Stimulated activated CD8-positive, alpha-beta memory T cell treated with anti-CD3 and anti-CD28 coated beads, Interleukin-2, amount 100 ng/mL, for 1 hour (primary cell): ENCODE results near the gene PBX3.

ENCODE experiments used
- DNase-seq, 2 donors: peaks; one replicate each; pipeline ENCODE4 v3.0.0-alpha.2; 2020; ENCODE audit warnings: low read depth in 2 of 2

PBX3 gene

DNA sequence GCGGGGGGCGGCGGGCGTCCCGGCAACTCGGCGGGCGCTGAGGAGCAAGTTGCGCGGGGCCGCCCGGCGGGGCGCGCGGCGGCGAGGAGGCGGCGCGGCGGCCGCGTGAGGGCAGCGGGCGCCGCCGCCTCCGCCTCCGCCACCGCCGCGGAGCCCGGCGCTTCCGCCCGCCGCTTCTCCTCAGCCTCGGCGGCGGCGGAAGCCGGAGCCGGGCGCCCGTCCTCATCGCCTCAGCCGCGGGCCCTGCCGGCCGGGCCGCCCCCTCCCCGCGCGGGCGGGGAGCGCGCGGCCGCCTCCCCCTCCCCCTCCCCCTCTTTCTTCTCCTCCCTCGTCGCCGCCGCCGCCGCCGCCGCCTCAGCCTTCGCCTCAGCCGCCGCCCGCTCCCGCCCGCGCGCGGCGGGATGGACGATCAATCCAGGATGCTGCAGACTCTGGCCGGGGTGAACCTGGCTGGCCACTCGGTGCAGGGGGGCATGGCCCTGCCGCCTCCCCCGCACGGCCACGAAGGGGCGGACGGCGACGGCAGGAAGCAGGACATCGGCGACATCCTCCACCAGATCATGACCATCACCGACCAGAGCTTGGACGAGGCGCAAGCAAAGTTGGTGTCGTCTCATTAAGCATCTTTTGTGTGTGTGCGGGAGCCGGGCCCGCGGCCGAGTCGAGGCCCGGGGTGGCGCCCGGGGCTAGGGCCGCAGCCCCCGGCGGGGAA lies at the start of gene PBX3:
TSS of gene PBX3 (plus strand) at position 321 of the 712 bp plus-strand sequence.
- DNase-seq: peak in 1 of 2 donors; percentile 9

DNA sequence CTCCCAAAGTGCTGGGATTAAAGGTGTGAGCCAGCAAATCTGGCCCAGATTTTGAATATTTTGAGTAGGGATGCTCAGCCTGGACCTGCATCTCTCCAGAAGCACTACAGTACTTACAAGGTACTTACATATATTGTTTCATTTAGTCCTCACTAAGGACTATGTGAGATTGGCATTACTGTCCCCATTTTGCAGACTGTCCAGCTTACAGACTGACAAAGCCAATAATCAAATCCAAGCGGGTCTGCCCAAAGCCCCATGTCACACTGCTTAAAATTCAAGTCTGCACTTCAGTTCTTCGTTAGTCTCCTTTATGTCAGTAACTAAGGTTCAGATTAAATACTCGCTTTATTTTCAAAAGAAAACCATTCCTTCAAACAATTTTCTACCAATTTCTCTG lies 47.3 kb upstream of the PBX3 start:
- DNase-seq: no peak

DNA sequence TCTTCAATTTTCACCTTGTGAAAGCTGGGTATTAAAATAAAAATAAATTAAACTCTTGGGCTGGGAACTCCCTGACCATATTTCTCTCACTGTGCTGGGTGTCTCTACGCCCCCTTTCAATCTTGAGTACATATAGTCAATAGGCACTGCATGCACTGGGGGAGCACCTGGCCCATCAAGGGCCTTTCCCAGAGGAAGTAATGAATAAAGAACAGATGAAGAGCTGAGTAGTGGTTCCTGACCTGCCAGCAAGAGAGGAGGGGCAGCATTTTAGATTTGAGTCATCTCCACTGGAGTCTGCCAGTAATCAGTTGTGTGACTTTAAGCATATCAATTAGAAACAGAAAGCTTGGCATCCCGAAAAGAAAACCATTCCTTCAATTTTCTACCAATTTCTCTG lies 46.4 kb upstream of the PBX3 start:
- no peak for DNase-seq

DNA sequence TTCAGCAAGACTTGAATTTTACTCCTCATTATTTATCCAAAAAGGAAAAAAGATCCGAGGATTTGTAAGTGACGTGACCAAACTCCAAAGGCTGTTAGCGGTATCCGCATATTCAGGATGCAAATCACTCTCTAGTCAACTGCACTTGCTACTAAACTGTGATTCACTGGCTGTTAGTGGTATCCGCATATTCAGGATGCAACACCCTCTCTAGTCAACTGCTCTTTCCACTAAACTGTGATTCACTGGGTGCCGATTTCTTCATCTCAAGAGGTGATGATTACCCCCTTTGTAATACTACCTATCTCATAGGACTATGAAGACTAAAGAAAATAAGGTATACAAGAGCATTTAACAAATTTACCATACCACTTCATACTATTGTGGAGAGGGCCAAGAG lies 45.8 kb upstream of the PBX3 start:
- DNase-seq: no peak

DNA sequence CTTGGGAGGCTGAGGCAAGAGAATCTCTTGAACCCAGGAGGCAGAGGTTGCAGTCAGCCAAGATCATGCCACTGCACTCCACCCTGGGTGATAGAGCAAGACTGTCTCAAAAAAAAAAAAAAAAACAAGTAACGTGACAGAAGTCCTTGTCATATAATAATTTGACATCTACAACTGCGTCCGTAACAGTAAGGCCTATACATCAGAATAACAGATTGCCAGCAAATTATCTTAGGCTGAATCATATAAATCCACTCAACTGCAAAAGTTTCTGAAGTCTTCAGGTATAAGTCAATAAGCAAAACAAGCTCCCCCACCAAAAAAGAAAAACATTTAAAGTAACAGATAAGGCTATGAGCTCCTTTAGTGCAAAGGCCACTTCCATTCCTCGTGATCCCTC lies 43.5 kb upstream of the PBX3 start:
- DNase-seq: no peak

DNA sequence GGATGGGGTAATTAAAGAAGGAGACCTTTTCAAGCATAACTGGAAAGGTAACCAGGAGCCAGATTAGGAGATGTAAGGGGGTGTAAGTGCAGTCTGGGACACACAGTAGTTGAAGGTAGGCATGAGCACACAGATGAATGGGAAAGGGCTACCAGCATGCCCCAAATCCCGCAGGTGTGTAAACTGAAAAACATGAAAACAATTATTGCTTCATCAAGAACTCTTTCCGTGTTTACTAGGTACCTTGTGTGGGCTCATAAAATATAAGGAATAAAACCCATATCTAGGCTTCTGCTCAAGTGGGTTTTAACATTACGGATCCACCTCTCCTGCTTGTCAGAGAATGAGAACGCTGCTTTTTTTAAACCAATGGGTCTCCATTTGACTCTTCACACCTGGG lies 41.3 kb upstream of the PBX3 start:
- no peak for DNase-seq

DNA sequence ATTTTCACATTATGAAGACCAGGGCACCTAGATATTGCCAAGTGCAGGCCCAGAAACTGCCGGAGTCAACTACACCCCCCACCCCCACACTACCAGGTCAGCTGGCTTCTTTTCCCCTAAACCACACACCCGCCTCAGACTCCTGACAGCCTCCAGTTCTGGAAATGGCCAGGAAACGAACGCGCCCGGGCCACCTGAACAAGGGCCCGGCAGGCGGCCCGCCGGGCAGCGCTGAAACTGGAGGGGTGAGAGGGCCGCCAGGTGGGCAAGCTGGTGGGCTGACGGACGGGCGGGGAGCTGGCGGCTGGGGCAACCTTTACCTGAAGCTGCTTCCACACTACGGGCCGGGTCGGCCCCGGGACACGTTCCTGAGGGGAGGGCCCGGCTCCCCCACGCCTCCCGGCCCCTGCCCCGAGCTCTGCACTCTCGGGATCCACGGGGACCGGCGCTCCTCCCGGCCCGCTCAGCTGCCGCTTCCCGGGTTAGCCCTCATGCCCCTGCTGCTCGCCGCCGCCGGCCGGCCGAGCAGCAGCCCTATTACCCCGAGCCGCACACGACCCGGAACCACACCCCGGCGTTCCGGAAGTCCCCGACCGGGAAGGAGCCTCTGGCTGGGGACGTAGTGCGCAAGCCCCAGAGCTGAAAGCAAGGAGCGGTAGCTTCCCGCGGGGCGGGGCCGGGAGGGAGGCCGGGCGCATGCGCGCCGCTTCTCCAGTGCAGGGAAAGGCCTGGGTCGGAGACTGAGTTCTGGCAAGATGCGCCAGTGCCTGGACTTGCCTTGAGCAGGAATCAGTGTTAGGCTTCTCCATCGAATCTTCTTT lies 40.3 kb upstream of the PBX3 start, which contains the start of gene MAPKAP1:
TSS of gene MAPKAP1 (minus strand) at position 558 of the 821 bp plus-strand sequence. CDS start 34,634 bp downstream, outside the sequence.
- DNase-seq: peak; percentile 87 to 91

DNA sequence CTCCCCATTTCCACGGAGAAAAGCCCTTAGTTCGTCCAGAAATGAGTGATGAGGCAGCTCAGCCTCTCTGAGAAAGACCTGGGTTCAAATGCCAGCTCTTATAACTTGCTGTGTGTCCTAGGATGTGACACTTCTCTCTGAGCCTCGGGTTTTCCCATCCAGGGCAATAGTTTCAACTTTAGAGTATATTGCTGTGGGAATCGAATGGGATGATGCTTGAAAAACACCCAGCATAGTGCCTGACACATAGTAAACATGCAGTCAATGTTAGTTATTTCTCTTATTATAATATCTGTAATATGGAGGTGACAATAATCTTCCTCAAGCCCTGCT lies 39.7 kb upstream of the PBX3 start:
- DNase-seq: no peak

DNA sequence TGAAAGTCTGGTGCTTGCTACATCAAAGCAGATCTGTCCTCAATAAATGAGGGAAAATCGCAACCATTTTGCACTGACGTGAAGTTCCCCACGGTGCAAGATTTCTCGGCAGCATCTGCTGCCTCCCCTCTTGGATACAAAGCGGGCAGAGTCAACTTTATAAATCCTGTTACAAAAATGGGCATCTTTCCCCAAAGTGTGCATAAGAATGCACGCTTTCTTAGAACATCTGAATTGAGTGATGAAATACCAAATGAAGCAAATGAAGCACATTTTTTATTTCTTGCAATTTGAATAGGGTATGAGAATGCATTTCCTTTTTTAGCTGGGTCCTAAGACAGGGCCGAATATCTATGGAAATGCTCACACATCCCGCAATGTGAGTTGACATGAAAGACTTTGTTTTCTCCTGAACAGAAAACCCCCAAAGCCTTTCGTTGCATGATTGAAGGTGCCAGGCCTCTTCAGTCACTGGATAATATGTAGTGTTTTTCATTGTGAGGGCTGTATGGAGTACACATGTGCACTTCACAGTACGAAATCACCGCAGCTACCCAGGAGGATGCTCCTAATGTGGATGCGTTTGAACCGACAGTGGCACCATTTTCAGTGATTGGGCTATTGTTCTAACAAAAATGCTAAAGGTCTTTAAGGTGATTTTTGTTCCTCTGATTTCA lies 20.6 kb upstream of the PBX3 start:
- no peak for DNase-seq

DNA sequence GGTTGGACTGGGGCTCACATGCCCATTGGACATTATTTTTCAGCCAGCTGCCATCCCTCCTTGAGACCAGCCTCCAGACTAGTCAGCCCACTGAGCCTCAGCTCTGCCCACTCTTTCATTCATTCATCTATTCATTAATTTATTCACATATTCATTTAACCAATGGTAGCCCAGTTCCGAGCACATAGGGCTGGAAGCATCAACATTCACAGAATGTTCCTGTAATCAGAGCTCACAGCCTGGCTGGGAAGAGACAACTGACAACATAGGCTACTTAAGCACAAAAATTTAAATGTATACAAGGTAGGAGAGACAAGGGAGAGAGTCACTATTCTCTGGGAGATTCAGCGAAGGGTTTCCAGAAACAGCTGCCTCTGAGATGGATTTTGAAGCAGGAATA lies 17.0 kb upstream of the PBX3 start:
- no peak for DNase-seq

DNA sequence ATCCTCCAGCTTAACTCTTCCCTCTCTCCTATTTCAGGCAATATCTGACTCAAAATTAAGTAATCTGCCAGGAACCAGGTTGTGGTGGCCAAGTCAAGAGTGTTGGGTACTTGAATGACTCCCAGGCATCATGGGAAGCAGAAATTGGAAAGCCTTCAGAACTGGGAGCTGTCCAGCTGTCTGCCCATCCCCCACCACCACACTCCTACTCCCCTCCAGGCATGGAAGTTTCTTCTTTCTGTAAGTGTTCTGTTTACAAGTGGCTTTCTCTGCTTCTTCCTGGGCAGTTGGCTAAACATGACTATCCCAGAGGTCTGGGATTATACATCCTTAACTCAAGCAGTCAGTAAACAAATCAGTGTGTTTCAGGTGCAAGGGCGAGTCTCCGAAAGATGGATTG lies 14.6 kb upstream of the PBX3 start:
- DNase-seq: no peak

DNA sequence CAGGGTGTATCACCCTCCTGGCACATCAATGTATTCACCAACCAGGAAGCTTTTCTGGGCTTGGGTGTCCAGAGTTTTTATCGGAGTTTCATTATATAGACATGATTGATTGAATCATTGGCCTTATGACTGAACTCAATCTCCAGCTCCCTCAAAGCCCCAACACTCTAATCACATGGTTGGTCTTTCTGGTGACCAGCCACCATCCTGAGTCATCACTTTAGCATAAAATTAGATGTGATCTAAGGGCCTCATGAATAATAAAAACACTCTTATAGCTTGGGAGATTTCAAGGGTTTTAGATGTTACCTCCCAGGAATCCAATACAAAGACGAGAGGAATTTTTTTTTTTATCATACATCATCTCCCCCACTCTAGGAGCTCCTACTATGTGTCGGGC lies 7.7 kb upstream of the PBX3 start:
- no peak for DNase-seq

DNA sequence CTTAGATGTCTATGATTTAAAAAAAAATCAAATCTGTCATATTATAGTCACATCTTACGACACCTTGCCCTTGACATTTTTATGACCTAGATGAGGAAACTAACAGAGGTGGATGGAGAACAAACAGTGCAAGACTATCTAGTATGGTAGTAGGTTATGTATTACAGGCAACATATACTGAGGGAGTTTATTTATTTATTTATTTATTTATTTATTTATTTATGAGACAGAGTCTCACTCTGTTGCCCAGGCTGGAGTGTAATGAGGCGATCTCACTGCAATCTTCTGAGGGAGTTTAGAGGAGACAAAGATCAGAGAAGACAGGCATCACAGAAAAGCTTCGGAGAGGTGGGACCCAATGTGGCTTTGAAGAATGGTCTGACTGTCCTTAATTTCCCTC lies 4.5 kb upstream of the PBX3 start:
- no peak for DNase-seq

DNA sequence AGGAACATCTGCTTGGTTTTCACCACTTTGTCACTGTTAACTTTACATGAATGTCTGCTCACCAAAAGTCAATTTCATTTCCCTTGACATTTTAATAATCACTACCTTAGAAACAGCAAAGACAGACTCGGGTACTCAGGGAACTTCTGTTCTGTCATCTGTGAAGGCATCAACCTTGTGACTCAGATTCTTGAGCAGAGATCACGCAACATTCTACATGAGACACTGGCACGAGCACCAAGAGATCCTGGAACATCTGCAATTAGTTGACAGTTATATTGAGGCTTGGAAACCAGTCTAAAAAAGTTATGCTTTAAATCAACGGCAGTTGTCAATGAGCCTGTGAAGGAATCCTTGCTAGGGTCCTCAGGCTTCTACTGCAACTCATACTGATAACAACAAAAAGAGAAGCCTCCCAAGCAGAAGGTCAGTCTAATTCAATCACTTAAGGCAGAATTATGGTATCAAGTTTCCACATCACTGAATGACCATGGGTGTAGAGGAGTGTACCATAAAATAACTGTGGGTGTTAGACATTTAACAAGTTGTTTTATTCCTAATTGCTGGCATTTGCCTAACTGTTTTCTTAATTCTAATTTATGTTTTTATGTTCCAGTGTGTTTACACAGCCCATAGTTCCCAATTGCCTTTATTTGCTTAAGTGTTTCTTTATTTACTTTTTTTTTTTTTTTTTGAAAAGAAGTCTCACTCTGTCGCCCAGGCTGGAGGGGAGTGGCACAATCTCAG lies 3.3 kb upstream of the PBX3 start:
- DNase-seq: no peak

DNA sequence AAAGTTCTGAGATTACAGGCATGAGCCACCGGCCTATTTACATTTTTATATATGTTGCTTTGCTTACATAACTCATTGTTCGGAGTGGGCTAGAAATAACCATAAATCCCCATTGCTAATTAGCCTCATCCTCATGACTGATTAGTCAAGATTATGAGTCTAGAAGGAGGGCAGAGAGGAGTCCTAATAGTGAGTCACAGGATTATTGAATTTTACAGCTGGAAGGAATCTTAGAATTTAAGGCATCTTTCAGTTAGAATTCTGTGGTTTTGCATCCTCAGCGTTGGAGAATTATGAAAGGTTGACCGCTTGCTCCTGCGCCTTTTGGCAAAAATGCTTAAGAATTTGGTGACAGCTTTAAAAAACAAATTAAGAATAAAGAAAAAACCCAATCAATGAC lies 2.6 kb upstream of the PBX3 start:
- no peak for DNase-seq

DNA sequence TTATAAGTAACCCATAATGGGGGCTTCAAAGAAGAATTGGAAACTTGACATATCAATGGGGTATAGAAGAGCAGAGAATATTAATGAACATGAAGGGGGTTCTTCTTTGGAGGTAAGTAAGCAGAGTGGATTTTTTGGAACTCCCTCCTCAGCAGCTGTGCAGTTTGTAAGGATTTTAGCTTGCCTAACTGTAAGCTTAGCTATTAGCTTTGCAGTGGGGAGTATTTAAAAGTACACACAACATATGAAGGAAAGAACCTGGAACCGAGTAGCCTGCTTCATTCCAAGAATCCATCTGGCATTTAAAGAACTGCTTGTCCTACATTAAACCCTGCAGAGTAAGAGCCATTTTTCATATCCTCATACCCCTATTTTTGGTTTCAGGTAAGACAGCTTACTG lies 2.2 kb upstream of the PBX3 start:
- DNase-seq: no peak

DNA sequence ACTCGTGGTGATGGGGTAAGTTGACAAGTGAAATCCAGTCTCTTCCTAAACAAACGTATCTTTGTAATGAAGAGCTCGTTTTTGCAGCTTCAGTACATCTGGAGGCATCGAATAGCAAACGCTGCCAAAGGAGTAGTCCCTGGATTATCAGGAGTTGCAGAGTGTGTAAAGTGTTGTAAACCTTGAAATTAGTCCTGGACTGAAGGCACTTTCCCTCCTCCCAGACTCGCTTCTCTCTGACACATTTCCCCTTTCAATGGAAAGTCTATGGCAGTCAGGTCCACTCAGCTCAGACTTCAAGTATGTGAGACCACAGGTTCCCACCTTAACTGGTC lies 1.5 kb upstream of the PBX3 start:
- DNase-seq: no peak

DNA sequence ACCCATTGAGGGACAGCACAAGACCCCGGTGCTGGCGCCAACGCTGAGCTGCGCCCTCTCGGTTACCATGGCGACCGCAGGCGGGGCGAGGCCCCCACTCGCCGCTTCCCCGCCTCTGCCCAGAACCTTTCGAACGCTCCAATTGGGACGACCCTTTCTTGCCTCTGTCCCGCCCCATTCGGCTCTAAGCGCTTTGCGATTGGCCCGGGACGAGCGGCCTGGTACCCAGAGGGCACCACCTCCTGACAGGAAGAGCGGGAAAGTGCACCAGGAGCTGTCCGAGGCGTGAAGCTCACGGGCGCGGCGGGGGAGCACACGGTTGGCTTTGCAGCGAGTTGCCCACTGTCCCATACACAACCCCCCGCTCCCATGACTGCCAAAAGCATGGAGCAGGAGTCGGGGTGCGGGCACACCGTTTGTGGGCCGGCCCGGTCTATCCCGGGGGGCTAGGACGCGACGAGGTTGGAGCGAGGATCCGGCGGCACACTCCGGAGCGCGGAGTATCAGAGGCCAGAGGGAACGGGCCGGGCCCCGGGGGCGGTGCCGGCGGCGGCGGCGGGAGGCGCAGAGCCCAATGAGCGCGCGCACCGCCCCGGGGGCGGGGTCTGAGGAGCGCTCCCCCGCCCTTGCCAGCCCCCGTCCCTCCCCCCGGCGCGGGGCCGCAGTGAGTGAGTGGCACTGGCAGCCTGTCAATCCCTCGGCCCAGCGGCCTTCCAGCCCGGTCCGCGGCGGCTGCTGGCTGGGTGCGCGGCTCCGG lies 978 bp upstream of the PBX3 start:
- DNase-seq: peak; percentile 80 to 88

DNA sequence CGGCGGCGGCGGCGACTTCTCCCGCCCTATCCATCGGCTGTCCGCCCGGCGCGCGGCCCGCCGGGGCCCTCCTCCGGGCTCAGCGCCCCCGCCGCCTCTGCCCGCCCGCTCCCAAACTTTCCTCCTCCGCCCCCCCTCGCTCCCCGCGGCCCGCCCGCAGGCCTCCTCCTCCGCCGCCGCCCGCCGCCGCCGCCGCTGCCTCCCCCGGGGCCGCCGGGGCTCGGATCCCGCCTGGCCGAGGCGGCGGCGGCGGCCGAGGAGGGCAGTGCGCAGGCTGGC lies 460 bp upstream of the PBX3 start:
- no peak for DNase-seq

DNA sequence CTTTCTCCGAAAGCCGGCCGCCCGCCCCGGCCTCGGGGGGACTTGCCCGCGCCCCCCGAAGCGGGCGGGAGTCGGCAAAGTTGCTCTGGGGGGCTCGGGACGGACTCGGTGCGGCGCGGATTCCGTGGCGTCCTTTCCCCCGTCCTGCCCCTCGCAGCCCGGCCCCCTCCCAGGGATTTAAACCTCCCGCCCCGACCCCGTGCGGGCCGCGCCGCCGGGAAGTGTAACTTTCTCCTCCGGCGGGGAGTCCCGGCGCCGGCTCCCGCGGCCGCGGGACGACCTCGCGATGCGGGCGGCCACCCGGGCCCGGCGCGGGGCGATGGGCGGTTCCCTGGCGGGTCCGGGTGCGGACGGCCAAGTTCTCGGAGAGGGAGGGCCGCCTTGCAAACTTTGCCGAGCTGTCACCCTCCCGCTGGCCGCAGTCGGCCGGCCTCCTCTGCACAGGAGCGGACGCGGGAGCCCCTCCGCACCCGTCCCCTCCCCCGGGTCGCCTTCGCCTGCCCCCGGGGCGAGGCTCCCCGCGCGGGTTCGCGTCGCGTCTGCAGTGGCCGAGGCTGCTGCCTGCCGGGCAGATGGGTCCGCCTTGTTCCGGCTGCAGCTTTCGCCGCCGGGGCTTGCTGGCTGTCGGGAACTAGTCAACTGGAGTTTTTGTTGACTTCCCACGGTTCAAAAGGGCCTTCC lies 732 bp downstream of the PBX3 start:
- DNase-seq: peak in 1 of 2 donors; percentile 2

DNA sequence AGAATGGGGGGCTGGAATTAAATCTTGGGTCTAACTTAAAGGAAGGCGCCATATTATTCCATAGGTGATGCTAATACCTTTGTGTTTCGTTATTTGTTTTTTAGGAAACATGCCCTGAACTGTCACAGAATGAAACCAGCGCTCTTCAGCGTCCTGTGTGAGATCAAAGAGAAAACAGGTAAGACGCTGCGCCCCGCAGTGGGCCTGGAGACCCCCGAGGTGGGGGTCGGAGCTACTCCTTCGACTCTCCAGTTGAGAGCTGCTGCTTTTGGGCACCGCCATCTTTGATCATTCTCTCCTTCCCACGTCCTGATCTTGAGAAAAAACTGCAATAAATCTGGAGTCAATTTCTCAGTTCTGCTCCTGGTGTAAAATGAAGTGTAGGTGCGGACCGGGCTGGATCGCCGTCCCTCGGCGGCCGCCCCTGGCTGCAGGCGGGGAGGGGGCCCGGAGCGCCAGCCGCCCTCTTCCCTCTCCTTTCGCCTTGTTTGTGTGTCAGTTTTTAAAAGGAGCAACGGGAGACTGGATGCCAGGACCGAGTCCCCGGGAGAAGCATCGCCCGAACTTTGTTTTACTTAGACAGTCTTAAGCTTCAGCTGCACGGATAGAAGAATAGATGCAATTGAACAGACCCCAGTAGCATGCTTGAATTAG lies 1.4 kb downstream of the PBX3 start:
- DNase-seq: no peak
